Activated T-cell treated with anti-CD3 and anti-CD28 coated beads, Interleukin-2, amount 50 U/mL, for 72 hours (primary cell): ENCODE data around the gene CBY2. TPM values are rescaled to one million over a fixed set of nuclear protein-coding genes. Genes with fewer than 3 reads are reported as not detected.
"Not testable (repeated sequence)": the region's sequence is repeated elsewhere in the genome, so short reads cannot be mapped to it uniquely, and the experiment has no call there.

Experiments used
- ATAC-seq, 2 donors: fragments of 150-1000 bp; cut with Tn5 transposase; replicated peaks in 1 of 2; 2 replicates each; pipeline ENCODE4 v1.10.0; 2021; ENCODE audit warnings: moderate library complexity in 2 of 2, mild to moderate bottlenecking in 1 of 2
- DNase-seq, 2 donors: peaks; one replicate each; pipeline ENCODE4 v3.0.0; 2021 to 2022; ENCODE audit warnings: mixed read lengths in 1 of 2
- H3K27ac Mint-ChIP-seq: one replicate; pipeline ENCODE4 v1.8.0; 2022; ENCODE audit warnings: mild to moderate bottlenecking, moderate library complexity, mixed read lengths
- H3K27me3 Mint-ChIP-seq: one replicate; pipeline ENCODE4 v1.8.0; 2022; ENCODE audit warnings: low read depth, mixed read lengths
- H3K36me3 Mint-ChIP-seq, 2 donors: one replicate each; pipeline ENCODE4 v1.8.0; 2022; ENCODE audit warnings: mixed read lengths in 2 of 2, mild to moderate bottlenecking in 1 of 2; ENCODE audit not compliant: insufficient read depth in 2 of 2
- H3K4me1 Mint-ChIP-seq: one replicate; pipeline ENCODE4 v1.8.0; 2022; ENCODE audit warnings: low read depth, mixed read lengths
- H3K4me3 Mint-ChIP-seq, 2 donors: one replicate each; pipeline ENCODE4 v1.8.0; 2022; ENCODE audit warnings: mild to moderate bottlenecking in 2 of 2, mixed read lengths in 2 of 2, moderate library complexity in 2 of 2
- H3K9me3 Mint-ChIP-seq, 2 donors: one replicate each; pipeline ENCODE4 v1.8.0; 2022; ENCODE audit warnings: mixed read lengths in 2 of 2
- total RNA-seq, 2 donors: library from RNA; stranded (reverse); gene quantifications; one replicate each; pipeline ENCODE4 v1.2.3, GENCODE V29; 2022

CBY2 gene, protein sequence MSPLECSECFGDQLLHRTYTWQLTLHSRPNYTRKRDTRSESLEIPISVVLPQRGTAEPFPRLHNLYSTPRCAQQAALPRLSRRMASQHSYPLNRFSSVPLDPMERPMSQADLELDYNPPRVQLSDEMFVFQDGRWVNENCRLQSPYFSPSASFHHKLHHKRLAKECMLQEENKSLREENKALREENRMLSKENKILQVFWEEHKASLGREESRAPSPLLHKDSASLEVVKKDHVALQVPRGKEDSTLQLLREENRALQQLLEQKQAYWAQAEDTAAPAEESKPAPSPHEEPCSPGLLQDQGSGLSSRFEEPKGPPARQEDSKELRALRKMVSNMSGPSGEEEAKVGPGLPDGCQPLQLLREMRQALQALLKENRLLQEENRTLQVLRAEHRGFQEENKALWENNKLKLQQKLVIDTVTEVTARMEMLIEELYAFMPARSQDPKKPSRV
- total RNA-seq, result under 1 TPM in 1 of 2 donors, not detected in 1; 0.32 TPM

DNA sequence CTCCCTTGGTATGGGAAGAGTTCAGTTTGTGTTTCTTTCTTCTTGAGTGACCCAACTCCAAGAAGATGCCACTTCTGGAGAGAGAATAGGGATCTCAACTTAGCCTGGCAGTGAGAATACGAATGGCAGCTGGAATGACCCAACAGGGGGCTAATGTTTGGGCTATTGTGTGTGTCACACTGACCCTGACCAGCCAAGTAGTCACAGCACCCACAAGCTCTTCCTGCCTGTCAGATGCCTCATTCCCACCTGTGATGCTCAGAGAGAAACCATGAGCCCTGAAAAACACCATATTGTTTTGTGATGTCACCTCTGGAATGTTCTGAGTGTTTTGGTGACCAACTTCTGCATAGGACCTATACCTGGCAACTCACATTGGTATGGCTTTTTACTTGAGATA, at the start of gene CBY2:
Gene CBY2 (plus strand): TSS at position 233 of the 400 bp plus-strand sequence. CDS start 71 bp downstream, at position 304.
- Mint-ChIP-seq H3K36me3 (no peaks in the 10 kb centered on the region), H3K27ac (peak within 1 kb of the TSS; percentile 75), H3K27me3 (peaks cover 10% of the 10 kb centered on the region), H3K4me3 (peak within 1 kb of the TSS; percentile 1 to 59), H3K4me1 (peaks cover 26% of the 10 kb centered on the region), H3K9me3 (no peaks in the 10 kb centered on the region)
- no peak for DNase-seq
- ATAC-seq, result peak; percentile 24 to 59

DNA sequence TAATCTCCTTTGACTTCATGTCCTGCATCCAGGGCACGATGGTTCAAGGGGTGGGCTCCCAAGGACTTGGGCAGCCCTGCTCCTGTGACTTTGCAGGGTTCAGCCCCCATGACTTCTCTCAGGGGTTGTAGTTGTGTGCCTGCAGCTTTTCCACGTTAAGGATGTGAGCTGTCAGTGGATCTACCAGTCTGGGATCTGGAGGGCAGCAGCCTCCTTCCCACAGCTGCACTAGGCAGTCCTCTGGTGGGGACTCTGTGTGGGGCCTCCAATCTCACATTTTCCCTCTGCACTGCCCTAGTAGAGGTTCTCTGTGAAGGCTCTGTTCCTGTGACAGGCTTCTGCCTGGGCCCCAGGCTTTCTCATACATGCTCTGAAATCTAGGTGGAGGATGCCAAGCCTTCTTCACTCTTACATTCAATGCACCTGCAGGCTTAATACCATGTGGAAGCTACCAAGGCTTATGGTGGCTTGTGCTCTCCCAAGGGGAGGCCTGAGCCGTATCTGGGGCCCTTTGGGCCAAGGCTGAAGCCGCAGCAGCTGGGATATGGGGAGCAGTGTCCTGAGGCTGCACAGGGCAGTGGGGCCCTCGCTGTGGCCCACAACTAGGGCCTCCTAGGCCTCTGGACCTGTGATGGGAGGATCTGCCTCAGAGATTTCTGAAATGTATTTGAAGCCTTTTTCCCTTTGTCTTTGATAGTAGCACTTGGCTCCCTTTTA, 47.3 kb upstream of the CBY2 start:
- no peak overlapping the region for H3K27ac Mint-ChIP-seq
- H3K4me1 Mint-ChIP-seq, result no peaks in the 10 kb centered on the region
- H3K36me3 Mint-ChIP-seq, result no peaks in the 10 kb centered on the region
- ATAC-seq (no peak), DNase-seq (no peak)
- H3K9me3 Mint-ChIP-seq, result no peaks in the 10 kb centered on the region
- no peak overlapping the region for H3K4me3 Mint-ChIP-seq
- no peaks in the 10 kb centered on the region for H3K27me3 Mint-ChIP-seq

DNA sequence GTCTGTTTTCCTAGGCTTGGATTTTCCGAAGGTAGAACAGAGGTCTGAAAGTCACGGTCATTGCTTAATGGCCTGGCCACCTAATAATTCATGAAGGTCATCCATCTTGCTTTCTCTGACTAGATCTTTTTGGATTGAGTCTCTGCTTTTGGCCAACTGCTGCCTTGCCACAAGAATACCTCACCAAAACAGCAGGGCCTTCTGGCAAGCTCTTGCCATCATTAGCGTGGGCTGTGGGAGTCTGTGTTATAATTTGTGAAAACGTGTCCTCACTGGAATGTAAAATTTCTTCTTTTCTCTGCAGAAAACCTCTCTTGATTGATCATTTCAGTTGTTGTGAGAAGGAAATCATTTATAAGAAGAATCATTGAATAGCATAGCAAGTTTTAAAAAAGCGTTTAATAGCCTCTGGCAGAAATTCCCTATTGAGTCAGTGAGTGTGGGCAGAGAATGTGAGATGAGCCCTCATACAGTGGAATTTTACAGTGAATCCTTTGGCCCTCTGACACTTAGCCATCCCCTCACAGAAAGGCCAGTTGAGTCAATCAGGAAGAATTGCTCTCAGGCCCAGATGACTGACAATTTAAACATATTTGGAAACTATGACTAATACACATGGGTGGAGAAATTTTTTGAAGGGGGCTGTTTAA, 43.4 kb upstream of the CBY2 start:
- peaks cover 6% of the 10 kb centered on the region for H3K4me1 Mint-ChIP-seq
- no peak overlapping the region for H3K4me3 Mint-ChIP-seq
- ATAC-seq, result no peak
- no peak for DNase-seq
- H3K9me3 Mint-ChIP-seq, result peaks cover 0 to 5% of the 10 kb centered on the region in 2 donors
- H3K27ac Mint-ChIP-seq, result no peak overlapping the region
- H3K27me3 Mint-ChIP-seq, result no peaks in the 10 kb centered on the region
- H3K36me3 Mint-ChIP-seq, result peaks cover 0 to 4% of the 10 kb centered on the region in 2 donors

DNA sequence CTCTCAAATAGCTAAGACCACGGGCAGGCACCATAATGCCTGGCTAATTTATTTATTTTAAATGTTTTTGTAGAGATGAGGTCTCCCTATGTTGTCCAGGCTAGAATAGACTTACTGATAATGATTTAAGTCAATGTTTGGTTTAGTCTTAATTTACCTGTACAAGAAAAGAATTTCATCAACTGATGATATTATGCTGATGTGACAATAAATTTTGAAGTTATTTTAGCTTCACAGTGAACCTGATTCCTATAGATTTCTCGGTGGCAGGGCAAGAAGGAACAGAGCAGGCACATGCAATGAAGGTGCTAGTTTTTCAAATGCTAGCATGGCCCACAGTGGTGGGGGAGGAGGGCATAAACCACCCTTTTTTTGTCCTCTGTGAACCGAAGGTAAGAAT, 42.6 kb upstream of the CBY2 start:
- no peak for ATAC-seq
- Mint-ChIP-seq H3K27me3 (no peaks in the 10 kb centered on the region), H3K36me3 (peaks cover 0 to 4% of the 10 kb centered on the region in 2 donors), H3K4me1 (peaks cover 6% of the 10 kb centered on the region), H3K4me3 (no peak overlapping the region), H3K27ac (no peak overlapping the region), H3K9me3 (peaks cover 0 to 5% of the 10 kb centered on the region in 2 donors)
- no peak for DNase-seq

DNA sequence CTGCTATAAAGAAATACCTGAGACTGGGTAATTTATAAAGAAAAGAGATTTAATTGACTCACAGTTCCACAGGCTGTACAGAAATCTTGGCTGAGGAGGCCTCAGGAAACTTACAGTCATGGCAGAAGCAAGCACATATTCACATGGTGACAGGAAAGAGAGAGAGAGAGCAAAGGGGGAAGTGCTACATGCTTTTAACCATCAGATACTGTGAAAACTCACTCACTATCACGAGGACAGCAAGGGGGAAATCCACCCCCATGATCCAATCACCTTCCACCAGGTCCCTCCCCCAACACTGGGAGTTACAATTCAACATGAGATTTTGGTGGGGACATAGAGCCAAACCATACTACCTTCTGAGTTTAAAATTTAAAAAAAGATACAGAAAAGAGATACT, 41.7 kb upstream of the CBY2 start:
- H3K36me3 Mint-ChIP-seq, ATAC-seq, H3K9me3 Mint-ChIP-seq, DNase-seq, H3K4me3 Mint-ChIP-seq, H3K27me3 Mint-ChIP-seq, H3K4me1 Mint-ChIP-seq: not testable (repeated sequence)
- peak overlapping the region; percentile 3 for H3K27ac Mint-ChIP-seq

DNA sequence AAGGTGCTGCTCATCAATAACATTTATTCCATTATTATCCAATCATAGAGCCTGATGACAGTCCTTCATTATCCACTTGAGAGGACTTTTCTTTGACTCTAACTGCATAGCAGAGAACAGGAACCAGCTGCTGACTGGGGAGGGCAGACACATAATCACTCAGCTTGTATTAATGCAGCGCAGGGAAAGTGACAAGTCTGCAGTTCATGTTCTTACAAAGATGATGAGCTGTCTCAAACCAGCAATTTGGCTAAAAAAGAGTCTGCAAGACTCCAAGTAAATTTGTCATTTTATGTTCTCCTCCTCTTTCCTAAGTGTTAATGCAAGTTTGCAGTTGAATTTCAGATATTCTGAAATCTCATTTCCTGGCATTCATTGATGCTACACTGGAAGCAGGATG, 40.0 kb upstream of the CBY2 start:
- ATAC-seq (no peak), DNase-seq (no peak)
- Mint-ChIP-seq H3K4me1 (peaks cover 6% of the 10 kb centered on the region), H3K27me3 (no peaks in the 10 kb centered on the region), H3K27ac (no peak overlapping the region), H3K9me3 (peaks cover 0 to 7% of the 10 kb centered on the region in 2 donors), H3K4me3 (no peak overlapping the region), H3K36me3 (peaks cover 0 to 4% of the 10 kb centered on the region in 2 donors)

DNA sequence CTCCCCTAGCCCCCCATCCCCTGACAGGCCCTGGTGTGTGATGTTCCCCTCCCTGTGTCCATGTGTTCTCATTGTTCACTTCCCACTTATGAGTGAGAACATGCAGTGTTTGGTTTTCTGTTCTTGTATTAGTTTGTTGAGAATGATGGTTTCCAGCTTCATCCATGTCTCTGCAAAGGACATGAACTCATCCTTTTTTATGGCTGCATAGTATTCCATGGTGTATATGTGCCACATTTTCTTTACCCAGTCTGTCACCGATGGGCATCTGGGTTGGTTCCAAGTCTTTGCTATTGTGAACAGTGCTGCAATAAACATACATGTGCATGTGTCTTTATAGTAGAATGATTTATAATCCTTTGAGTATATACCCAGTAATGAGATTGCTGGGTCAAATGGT, 39.2 kb upstream of the CBY2 start:
- not testable (repeated sequence) for DNase-seq, H3K27me3 Mint-ChIP-seq, H3K9me3 Mint-ChIP-seq, H3K36me3 Mint-ChIP-seq, H3K4me1 Mint-ChIP-seq, H3K4me3 Mint-ChIP-seq, ATAC-seq, H3K27ac Mint-ChIP-seq

DNA sequence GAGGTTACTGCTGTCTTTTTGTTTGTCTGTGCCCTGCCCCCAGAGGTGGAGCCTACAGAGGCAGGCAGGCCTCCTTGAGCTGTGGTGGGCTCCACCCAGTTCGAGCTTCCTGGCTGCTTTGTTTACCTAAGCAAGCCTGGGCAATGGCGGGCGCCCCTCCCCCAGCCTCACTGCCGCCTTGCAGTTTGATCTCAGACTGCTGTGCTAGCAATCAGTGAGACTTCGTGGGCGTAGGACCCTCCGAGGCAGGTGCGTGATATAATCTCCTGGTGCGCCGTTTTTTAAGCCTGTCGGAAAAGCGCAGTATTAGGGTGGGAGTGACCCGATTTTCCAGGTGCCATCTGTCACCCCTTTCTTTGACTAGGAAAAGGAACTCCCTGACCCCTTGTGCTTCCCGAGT, 32.5 kb upstream of the CBY2 start:
- not testable (repeated sequence) for H3K36me3 Mint-ChIP-seq, H3K9me3 Mint-ChIP-seq, H3K27ac Mint-ChIP-seq, ATAC-seq, H3K4me1 Mint-ChIP-seq, H3K27me3 Mint-ChIP-seq, DNase-seq
- peak overlapping the region; percentile 10 to 41 for H3K4me3 Mint-ChIP-seq

DNA sequence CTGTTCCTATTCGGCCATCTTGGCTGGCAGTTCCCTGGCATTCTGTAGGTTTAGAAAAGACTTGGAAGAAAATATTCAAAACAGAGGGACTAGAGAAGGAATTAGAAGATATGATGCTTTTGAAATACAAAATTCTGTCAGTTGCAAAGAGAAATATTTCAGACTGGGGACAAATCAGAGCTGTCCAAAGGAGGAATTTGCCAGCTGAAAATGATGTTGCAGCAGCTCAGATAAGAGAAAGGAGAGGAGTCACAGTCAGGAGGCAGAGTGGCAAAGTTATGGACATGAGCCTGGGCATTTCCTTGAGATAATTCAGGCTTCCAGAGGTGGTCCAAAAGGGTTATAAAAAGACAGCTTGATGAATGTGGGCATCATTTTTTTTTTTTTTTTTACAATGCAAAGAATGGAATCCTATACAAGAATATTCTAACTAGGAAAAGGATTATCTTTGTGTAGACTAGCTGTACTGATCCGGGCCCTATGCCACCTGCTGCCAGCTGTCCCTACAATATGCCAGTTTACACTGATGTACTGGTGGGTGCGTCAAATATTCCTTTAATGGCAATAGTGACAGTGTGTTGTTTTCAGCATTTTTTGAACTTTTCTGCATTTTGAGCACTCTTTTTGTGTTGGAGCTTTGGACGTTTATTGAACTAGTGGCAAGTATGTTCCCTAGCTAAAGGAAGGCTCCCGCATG, 31.8 kb upstream of the CBY2 start:
- H3K4me1 Mint-ChIP-seq, result peaks cover 4% of the 10 kb centered on the region
- DNase-seq (no peak), ATAC-seq (no peak)
- H3K9me3 Mint-ChIP-seq, result peaks cover 0 to 3% of the 10 kb centered on the region in 2 donors
- H3K36me3 Mint-ChIP-seq, result no peaks in the 10 kb centered on the region
- no peak overlapping the region for H3K27ac Mint-ChIP-seq
- H3K4me3 Mint-ChIP-seq, result peak overlapping the region in 1 of 2 donors; percentile 41
- no peaks in the 10 kb centered on the region for H3K27me3 Mint-ChIP-seq

DNA sequence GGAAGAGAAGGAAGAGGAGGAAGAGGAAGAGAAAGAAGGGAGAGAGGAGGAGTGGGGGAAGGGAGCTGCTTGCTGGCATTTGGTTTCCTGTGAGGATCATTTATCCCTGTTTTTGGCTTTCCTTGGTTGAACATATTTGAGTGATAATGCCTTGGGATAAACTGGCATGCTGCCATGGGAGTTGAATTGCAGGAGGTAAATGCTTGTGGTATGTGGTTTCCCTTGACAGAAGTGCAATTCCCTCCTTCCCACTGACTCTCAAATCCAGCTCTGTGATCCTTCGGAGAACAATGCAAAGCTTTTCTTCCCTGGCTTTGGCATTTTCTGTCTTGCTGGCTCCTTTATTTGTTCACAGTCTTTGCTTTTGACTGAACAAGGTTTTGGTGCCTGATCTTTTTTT, 27.2 kb upstream of the CBY2 start:
- no peaks in the 10 kb centered on the region for H3K36me3 Mint-ChIP-seq
- peaks cover 2% of the 10 kb centered on the region for H3K4me1 Mint-ChIP-seq
- ATAC-seq (no peak), DNase-seq (no peak)
- H3K27ac Mint-ChIP-seq, result no peak overlapping the region
- no peaks in the 10 kb centered on the region for H3K9me3 Mint-ChIP-seq
- H3K27me3 Mint-ChIP-seq, result no peaks in the 10 kb centered on the region
- H3K4me3 Mint-ChIP-seq, result no peak overlapping the region

DNA sequence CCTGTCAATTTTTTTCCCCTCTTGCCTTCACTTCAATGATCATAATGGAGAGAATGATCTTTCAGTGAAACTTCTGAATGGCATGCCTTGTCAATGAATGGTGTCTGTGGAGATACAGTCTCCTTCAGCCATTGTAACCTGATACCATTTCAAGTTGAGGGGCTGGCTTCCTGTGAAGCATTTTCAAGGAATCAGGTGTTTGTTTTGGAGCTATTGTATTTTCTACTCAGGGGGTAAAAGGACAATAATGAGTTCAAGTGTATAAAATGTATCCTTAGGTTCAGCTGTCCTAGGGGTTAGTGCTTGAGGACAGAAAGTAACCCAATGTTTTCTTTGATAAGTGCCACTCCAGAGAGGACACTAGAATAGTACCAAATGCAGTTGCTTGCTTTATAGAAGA, 23.8 kb upstream of the CBY2 start:
- peaks cover 3% of the 10 kb centered on the region for H3K4me1 Mint-ChIP-seq
- H3K36me3 Mint-ChIP-seq, result no peaks in the 10 kb centered on the region
- no peak overlapping the region for H3K4me3 Mint-ChIP-seq
- no peak overlapping the region for H3K27ac Mint-ChIP-seq
- ATAC-seq (no peak), DNase-seq (no peak)
- no peaks in the 10 kb centered on the region for H3K9me3 Mint-ChIP-seq
- H3K27me3 Mint-ChIP-seq, result no peaks in the 10 kb centered on the region

DNA sequence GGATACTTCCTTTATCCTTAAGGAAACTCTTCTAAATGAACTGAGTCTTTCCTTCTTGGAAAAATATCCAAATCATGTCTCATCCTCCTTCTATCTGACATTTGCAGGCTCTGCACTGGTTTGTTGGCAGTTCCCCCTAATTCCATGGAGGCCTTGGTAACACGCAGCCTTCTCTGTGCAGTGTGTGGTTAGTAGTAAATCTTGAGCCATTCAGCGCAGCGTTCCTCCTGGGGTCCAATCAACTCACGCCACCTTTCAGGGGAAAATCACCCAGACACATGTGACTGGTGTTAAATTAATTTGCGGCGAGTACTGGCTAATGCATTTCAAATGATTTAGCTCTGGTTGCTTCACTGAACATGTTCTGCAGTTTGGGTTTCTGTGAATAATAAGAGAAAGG, 21.0 kb upstream of the CBY2 start:
- ATAC-seq (no peak), DNase-seq (no peak)
- Mint-ChIP-seq H3K4me1 (peaks cover 10% of the 10 kb centered on the region), H3K27ac (no peak overlapping the region), H3K9me3 (no peaks in the 10 kb centered on the region), H3K4me3 (no peak overlapping the region), H3K36me3 (no peaks in the 10 kb centered on the region), H3K27me3 (no peaks in the 10 kb centered on the region)
